ENCODE results near the gene CNGB1.

- TF ChIP-seq USF1 (IDR thresholded peaks at IDR 0.05), result no peak
- TF ChIP-seq RAD21 (IDR thresholded peaks at IDR 0.05; ENCODE audit: low read depth), result no peak
- no peak for TF ChIP-seq CREB1 (IDR thresholded peaks at IDR 0.05; ENCODE audit: low read depth)
- no peak for TF ChIP-seq MAX (IDR thresholded peaks at IDR 0.05)
- TF ChIP-seq NFIC (IDR thresholded peaks at IDR 0.05), result no peak
- TF ChIP-seq YY1 (IDR thresholded peaks at IDR 0.05; ENCODE audit: low read depth), result no peak
- TF ChIP-seq TAF1 (IDR thresholded peaks at IDR 0.05; ENCODE audit: low read depth), result no peak
- no peak for TF ChIP-seq FOXM1 (IDR thresholded peaks at IDR 0.05; ENCODE audit: borderline replicate concordance, low read depth)
- no peak for TF ChIP-seq CEBPB (IDR thresholded peaks at IDR 0.05)
- TF ChIP-seq REST (IDR thresholded peaks at IDR 0.05; ENCODE audit: low read depth), result no peak
- TF ChIP-seq EP300 (IDR thresholded peaks at IDR 0.05; ENCODE audit: borderline replicate concordance), result no peak
These were observed 70.0 kb downstream of the CNGB1 start for GRCh38 chr16:57900796-57901479.
